Hepatocyte (in vitro differentiated cells): ENCODE data around the gene WNT8B.

Source experiments
- EZH2phosphoT487 ChIP-seq: fragments of 200-600 bp; sonication (generic); IDR thresholded peaks from one replicate; pipeline ENCODE4 v1.6.1; 2018; ENCODE audit warnings: antibody characterized with exemption, mild to moderate bottlenecking, low read depth, moderate library complexity; ENCODE audit not compliant: unreplicated experiment, severe bottlenecking
- TF ChIP-seq, protein P1 (sequence below): fragments of 200-600 bp; sonication (generic); IDR thresholded peaks from 2 replicates; pipeline ENCODE4 v1.5.1; 2016; ENCODE audit warnings: antibody characterized with exemption, mild to moderate bottlenecking; ENCODE audit not compliant: poor library complexity

DNA sequence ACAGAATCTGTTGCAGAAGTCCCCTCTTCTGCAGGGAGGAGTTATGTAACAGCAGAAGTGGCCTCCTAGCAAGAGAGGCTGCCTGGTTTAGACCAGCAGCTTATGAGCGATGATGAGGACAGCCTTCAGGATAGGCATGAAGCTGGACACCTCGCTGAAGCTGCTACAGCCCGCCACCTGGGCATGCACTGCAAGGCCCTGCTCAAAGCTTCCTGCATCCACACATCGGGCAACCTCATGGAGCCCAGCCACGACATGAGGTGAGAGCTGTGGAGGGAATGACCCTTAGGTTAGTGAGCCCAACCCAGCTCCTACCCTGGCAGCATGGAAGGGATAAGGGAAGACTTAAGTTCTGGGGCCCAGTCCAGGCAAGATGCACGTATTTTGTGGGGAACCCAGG is 24.7 kb downstream of the WNT8B start:
- no peak for TF ChIP-seq EZH2phosphoT487
- TF ChIP-seq, protein P1, sequence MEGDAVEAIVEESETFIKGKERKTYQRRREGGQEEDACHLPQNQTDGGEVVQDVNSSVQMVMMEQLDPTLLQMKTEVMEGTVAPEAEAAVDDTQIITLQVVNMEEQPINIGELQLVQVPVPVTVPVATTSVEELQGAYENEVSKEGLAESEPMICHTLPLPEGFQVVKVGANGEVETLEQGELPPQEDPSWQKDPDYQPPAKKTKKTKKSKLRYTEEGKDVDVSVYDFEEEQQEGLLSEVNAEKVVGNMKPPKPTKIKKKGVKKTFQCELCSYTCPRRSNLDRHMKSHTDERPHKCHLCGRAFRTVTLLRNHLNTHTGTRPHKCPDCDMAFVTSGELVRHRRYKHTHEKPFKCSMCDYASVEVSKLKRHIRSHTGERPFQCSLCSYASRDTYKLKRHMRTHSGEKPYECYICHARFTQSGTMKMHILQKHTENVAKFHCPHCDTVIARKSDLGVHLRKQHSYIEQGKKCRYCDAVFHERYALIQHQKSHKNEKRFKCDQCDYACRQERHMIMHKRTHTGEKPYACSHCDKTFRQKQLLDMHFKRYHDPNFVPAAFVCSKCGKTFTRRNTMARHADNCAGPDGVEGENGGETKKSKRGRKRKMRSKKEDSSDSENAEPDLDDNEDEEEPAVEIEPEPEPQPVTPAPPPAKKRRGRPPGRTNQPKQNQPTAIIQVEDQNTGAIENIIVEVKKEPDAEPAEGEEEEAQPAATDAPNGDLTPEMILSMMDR, result no peak
